T-helper 22 cell (primary cell): ENCODE data around the gene WARS2.
"Not testable (repeated sequence)": the region's sequence is repeated elsewhere in the genome, so short reads cannot be mapped to it uniquely, and the experiment has no call there.

Experiments used
- DNase-seq: peaks from one replicate; pipeline ENCODE4 v3.0.0-alpha.2; 2020; ENCODE audit warnings: low read depth

The WARS2 gene

DNA sequence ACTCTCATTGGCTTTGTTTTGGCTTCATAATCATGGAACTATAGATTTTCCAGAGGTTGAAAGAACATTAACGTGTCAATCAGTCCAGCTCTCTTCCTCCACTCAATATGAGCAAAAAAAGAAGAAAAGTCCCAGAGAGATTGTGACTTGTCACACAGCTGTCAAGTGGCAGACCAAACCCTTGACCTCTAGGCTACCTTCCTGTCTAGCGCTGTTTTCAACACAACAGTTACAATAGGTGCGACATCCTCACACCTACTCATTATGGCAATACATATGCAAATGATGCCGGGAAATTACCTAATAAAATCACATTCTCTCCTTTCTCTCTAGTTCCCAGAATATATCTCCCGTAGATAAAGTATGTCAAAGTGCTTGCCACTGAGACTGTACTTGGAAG lies 1.1 kb downstream of the WARS2 start:
- peak; percentile 32 for DNase-seq

- DNase-seq, result no peak
Observed at GRCh38 chr1:119136401-119136800, 4.1 kb downstream of the WARS2 start.

DNA sequence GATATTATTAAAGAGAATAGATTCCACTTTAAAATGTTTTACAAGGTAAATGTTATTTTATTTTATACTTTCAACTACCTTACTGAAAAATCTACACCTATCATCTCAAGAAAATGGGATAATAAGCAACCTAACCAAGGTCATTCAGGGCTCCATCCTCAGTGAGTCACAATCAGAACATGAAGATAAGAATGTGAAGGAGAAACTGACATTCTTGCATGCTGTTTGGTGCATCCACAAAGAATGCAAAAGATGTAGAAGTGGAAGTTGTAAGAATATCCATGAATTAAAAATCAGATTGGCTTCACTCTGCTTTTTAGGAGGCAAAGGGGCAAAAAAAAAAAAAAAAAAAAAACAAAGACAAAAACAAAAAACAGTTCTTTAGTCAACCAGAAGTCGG lies 6.5 kb downstream of the WARS2 start:
- DNase-seq, result no peak

- no peak for DNase-seq
Observed at GRCh38 chr1:119132179-119132578, 8.3 kb downstream of the WARS2 start.

DNA sequence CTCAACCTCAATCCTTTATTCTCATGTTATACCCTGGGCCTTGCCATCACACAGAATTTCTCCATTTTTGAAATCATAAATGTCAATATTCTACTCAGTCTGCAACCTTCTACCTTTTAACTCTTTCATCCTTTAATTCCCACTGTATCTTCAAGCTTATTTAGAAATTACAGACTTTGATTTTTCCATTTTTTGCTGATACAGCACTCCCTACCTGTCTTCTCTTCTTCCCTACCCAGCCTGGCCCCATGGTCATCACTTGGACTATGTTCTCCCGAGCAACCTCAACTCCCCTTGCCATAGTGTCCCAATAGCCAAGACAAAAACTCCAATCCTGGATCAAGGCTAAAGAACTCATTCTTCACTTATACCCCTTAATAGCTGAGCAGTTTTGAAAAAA lies 14.6 kb downstream of the WARS2 start:
- no peak for DNase-seq

- no peak for DNase-seq
Observed at GRCh38 chr1:119124764-119125163, 15.7 kb downstream of the WARS2 start.

- not testable (repeated sequence) for DNase-seq
Observed at GRCh38 chr1:119121872-119122271, 18.6 kb downstream of the WARS2 start.

DNA sequence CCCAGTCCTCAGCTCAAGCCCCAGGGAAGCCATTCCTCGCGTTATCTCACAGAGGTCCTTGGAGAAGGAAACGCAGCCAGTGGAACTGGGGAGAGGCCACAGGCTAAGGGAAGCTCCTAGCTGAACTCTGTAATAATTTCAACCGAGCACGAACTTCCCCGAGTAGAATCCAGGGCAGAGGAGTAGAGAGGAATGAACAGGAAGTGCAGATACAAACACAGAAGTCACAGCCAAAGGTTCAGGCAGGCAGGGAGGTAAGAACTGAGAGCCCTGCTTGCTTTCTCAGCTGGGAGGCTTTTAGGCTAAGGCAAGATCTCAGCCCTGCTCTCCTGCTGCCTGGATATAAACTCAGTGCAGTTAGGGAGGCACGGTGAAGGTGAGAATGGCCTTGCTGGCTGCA lies 23.7 kb downstream of the WARS2 start:
- DNase-seq, result no peak

GRCh38 chr1:119115736-119116135 lies 24.7 kb downstream of the WARS2 start:
- no peak for DNase-seq

GRCh38 chr1:119115311-119115710 lies 25.1 kb downstream of the WARS2 start:
- no peak for DNase-seq

DNA sequence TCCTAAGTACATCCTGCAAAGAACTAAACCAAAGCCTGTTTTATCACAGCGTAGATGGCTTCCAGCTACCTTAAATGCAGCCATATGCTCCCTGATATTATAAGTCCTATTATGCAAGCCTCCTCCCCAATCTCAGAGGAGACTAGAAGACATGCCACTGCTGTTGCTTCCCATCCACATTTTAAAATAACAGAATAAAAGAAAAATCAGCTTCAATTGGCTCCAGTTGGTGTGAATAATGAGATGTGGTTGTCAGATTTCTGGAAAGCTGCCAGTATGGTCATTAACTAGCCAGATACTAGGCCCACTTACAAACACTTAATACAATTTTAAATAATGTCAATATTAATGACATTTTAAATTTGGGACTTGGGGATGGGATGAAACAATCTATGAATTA lies 25.7 kb downstream of the WARS2 start:
- DNase-seq, result no peak

DNA sequence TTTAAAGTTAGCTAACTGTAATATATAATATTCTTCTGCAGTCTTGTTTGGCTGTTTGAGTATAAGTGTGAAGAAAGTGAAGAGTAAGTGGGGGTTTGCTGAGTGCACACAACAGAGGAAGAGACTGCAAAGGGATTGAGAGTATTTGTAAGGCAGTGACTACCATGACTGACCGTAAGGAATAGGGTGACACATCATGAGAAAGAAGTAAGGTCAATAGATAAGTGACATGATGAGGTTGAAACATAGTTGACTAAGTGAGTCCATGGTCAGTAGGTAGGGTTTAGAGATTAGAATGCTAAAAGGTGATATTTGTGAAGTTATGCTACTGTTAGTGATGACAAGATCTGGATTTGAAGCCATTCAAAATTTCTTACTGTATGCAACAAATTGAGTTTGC lies 27.7 kb downstream of the WARS2 start:
- no peak for DNase-seq

DNA sequence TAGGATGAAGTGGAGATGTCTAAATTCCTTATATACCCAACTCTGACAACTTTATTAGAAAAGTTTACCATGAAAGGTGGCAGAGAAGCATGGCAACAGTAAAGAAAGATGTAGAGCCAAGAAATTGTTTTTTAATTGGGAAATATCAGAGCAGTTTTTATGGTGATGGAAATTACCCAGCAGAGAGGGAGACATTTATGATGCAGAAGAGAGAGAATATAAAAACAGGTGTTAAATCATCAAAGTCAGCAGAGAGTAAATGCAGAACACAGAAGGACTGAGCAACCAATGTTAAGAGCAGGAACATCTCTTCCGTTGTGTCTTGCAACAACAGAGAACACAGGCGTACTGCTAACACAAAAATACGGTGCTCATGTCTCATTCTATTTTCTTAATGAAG lies 28.2 kb downstream of the WARS2 start:
- DNase-seq, result no peak

DNA sequence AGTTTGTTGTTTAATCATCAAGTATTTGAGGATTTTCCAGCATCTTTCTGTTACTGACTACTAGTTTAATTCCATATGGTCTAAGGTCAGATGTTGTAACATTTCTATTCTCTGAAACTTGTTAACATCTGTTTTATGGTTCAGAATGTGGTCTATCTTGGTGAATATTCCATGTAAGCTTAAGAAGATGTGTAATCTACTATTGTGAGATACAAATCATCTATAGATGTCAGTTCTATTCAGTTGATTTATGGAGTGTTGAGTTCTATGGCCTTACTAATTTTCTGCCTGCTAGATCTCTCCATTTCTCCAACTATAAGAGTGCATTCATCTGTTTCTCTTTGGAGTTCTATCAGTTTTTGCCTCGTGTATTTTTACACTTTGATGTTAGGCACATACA lies 31.5 kb downstream of the WARS2 start:
- DNase-seq, result no peak

DNA sequence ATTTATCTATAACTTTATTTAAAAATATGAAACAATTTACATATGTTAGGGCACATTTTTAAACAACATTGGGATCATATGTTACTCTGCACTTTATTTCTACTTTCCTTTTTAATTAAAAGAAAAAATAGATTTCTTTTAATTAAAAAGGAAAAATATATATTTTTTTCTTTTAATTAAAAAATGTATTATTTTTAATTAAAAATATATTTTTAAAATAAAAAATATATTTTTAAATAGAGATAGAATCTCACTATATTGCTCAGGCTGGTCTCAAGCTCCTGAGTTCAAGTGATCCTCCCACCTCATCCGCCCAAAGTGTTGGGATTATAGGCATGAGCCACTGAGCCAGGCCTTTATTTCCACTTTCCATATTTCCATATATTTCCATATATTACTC lies 36.7 kb downstream of the WARS2 start:
- no peak for DNase-seq

GRCh38 chr1:119102051-119102450 lies 38.4 kb downstream of the WARS2 start:
- no peak for DNase-seq

DNA sequence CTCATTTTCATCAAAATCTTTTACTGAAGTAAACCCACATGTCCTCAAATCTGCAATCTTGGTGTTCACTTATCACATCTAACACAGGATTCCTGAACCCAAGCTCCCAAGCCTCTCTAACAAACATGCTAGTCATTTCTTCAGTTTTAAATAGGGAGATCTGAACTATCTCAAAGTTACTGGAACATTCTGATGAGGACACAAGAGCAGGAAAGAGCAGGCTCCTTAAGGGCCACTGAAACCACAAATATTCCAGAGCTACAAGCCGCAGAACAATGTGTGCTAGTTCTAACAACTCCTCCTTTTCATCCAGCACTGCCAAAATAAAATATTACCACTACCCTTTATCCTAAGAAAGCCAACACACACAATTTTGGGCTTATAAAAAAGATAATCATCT lies 38.9 kb downstream of the WARS2 start:
- DNase-seq, result no peak

DNA sequence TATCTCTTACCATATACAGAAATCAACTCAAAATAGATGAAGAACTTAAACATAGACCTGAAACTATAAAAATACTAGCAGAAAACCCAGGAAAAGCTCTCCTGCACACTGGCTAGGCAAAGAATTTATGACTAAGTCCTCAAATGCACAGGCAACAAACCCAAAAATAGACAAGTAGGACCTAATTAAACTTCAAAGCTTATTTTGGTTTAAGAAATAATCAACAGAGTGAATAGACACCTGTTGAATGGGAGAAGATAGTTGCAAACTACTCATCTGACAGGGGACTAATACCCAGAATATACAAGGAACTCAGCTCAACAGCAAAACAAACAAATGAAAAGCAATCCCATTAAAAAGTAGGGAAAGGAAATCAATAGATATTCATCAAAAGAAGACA lies 40.7 kb downstream of the WARS2 start:
- no peak for DNase-seq

GRCh38 chr1:119097380-119097779 lies 43.1 kb downstream of the WARS2 start:
- no peak for DNase-seq

- no peak for DNase-seq
Observed at GRCh38 chr1:119093721-119094120, 46.7 kb downstream of the WARS2 start.

- DNase-seq, result no peak
Observed at GRCh38 chr1:119091618-119092017, 48.8 kb downstream of the WARS2 start.

GRCh38 chr1:119090250-119090649 lies 50.2 kb downstream of the WARS2 start:
- DNase-seq, result no peak

- DNase-seq, result no peak
Observed at GRCh38 chr1:119086830-119087229, 53.6 kb downstream of the WARS2 start.

DNA sequence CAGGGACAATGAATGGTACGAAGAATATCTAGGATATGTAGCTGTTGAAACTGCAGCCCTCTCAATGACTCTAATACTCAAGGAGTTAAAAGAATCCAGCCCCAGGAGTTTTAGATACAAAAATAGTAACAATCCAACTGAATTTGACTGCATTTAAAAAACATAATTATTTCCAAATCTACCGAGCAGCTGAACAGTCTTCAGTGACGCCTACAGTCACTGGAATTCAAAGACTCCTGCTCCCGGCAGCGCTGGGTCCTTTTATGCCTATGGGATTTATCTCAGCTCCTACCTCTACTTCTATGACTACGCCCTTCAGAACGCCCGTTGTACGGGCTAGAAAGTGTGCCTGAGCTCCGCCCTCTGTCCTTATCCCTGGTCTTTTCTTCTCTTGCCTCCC lies 55.7 kb downstream of the WARS2 start:
- no peak for DNase-seq

GRCh38 chr1:119083980-119084379 lies 56.5 kb downstream of the WARS2 start:
- DNase-seq, result no peak
